NCI-H1048 (cell line): ENCODE measurements around the gene CAB39L.

ENCODE experiments used
- DNase-seq: peaks from one replicate; lab custom pipeline; 2025; lab: John Stamatoyannopoulos, UW

CAB39L gene

GRCh38 chr13:49441846-49442245, 2.0 kb downstream of the CAB39L start:
- DNase-seq: no peak

DNA sequence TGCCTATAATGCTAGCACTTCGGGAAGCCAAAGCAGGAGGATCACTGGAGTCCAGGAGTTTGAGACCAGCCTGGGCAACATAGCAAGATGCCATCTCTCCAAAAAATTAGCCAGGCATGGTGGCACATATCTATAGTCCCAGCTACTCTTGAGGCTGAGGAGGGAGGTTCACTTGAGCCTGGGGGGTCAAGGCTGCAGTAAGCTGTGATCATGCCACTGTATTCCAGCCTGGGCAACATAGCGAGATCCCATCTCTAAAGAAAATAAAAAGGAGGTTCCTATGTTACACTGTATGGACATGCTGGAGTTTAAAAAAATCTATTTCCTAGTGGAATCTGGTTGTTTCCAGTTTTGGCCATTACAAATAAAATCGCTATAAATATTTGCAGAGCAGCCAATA, 2.6 kb downstream of the CAB39L start:
- no peak for DNase-seq

DNA sequence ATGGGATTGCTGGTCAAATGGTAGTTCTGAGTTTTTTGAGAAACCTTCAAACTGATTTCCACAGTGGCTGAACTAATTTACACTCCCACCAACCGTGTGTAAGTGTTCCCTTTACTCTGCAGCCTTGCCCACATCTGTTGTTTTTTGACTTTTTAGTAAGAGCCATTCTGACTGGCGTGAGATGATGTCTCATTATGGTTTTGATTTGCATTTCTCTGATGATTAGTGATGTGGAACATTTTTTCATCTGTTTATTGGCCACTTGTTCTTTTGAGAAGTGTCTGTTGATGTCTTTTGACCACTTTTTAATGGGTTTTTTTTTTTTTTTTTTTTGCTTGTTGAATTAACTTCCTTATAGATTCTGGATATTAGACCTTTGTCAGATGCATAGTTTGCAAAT, 4.3 kb downstream of the CAB39L start:
- DNase-seq: no peak

GRCh38 chr13:49437705-49438104, 6.2 kb downstream of the CAB39L start:
- DNase-seq: no peak

DNA sequence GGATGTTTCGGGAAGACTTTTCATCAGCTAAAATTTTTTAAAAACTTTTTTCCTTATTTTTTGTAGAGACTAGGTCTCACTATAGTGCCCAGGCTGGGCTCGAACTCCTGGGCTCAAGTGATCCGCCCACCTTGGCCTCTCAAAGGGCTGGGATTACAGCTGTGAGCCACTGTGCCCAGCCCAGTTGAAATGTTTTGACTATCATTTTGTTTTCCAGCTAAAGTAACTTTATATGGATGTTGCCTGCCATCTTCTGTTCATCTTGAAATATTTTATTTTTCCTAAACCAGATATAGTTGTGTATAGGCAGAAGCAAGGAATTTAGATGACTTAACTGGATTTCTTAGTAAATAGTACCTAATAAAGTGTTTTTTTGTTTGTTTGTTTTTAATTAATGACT, 7.0 kb downstream of the CAB39L start:
- no peak for DNase-seq

DNA sequence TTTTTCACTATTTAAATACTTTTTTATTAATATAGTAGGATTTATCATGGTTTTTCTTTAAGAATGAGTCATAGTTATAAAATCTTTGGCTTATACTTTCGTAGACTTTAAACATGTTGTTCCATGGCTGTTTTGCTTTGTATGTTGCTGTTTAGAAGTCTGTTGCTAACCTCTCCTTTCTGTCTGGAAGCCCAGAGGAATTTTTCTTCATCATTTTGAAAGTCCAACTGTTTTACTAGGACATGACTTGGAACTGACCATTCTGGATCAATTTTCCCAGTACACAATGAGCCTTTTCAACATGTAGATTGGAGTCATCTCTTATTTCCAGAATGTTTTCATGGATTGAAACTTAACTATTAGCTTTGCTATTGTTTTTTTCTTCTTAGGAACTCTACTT, 7.9 kb downstream of the CAB39L start:
- DNase-seq: no peak

DNA sequence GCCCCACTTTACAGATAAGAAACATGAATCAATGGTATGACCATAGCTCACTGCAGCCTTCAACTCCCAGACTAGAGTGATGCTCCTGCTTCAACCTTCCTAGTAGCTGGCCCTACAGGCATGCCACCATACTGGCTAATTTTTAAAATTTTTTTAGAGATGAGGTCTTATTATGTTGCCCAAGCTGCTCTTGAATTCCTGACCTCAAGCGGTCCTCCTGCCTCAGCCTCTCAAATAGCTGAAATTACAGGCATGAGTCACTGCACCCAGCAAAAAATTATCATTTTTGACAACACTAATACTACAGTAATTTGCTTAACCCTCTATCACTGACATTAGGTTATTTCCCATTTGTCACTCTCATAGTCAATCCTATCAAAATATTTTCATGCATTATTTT, 14.7 kb downstream of the CAB39L start:
- DNase-seq: no peak

GRCh38 chr13:49428041-49428763, 15.7 kb downstream of the CAB39L start:
- DNase-seq: no peak

GRCh38 chr13:49424011-49424560, 19.8 kb downstream of the CAB39L start:
- DNase-seq: no peak

DNA sequence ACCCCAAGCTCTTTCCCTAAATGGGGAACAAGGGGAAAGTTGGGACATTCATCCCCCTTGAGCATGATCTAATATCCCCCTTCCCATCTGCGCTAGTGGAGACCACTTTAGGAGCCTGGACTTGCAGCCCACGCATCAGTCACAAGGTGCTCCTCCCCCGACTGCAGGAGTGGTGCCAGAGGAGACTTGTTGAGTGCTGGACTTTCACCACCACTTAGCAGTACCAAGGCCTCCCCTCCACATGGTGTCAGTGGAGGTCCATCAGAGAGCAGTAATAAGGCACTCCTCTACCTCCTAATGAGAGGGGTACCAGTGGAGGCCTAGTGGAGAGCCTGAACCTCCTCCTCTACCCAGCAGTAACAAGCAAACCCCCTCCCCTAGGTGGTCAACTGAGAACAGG, 22.5 kb downstream of the CAB39L start:
- no peak for DNase-seq

GRCh38 chr13:49419276-49419675, 24.6 kb downstream of the CAB39L start:
- no peak for DNase-seq

DNA sequence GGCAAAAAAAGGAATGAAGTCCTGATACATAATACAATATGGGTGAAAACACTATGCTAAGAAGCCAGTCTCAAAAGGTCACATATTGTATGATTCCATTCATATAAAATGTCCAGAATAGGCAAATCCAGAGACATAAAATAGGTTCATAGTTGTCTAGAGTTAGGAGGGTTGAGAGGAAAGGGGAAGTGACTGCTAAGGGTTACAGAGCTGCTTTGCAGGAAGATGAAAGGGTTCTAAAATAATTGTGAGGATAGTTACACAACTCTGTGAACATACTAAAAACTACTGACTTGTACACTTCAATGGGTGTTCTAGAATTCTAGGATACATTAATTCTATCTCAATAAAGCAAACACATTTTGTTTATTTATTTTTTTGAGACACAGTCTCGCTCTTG, 25.7 kb downstream of the CAB39L start:
- no peak for DNase-seq

GRCh38 chr13:49417161-49417560, 26.7 kb downstream of the CAB39L start:
- DNase-seq: no peak

DNA sequence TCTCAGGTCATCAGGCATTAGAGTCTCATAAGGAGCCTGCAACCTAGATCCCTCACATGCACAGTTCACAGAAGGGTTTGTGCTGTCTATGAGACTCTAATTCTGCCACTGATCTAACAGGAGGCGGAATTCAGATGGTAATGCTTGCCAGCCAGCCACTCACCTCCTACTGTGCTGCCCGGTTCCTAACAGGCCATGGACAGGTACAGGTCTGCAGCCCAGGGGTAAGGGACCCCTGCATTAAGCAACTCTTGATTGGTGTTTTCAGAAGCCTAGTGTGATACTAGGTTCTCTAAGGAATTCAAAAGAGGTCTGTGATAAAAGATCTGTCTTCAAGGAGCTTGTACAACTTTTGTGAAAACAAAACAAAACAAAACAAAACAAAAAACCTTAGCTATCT, 31.1 kb downstream of the CAB39L start:
- no peak for DNase-seq

DNA sequence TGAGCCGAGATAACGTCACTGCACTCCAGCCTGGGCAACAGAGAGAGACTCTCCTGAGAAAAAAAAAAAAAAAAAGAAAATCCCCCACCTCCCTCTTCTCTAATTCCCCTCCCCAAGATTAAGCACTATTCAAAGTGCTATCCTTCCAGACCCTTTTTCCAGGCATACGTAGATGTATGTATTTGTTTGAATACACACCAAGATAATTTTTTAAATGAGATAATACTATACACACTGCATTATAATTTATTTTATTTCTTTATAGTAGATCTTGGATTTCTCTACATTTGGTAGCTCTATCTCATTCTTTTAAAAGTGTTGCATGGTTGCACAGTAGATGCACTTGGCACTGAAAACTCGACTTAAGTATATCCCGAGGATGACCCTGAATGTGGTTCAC, 32.5 kb downstream of the CAB39L start:
- no peak for DNase-seq

- DNase-seq: no peak
Observed at GRCh38 chr13:49410477-49410876, 33.4 kb downstream of the CAB39L start.

DNA sequence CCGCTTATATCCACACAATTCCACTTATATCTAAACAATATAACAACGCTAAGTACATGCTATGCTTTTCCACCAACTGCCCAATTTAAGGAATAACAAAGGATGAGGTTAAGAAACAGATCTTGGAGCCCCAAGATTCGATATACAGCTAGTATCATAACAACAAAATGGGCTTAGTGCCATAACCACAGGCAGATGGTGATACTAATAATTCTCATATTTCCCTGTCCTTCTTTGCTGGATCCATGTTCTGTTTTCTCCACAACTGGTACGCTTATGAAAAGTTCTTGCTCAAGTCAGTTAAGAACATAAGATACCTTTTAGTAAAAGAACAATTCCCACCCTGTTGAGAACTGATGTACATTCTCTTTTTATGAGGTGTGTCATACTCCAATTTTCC, 33.9 kb downstream of the CAB39L start:
- DNase-seq: no peak

DNA sequence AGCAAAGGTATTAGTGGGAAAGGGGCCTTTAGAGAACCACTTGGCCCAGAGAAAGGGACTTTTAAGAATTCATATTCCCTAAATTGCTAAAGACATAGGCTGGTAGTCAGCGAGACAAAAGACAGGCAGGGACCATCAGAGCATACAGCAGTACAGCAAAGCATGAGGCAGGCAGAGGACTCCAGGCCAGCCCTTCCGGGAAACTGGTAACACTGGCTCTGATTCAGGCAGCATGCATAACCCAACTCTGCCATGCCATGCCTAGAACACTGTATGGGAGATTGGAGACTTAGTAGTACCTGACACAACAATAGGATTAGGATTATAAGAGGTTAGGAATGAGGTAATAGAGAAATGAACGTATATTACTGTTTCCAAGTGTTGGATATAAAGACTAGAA, 34.9 kb downstream of the CAB39L start:
- DNase-seq: no peak

GRCh38 chr13:49407936-49408335, 35.9 kb downstream of the CAB39L start:
- DNase-seq: no peak

- DNase-seq: no peak
Observed at GRCh38 chr13:49407068-49407467, 36.8 kb downstream of the CAB39L start.

- no peak for DNase-seq
Observed at GRCh38 chr13:49404703-49405020, 39.2 kb downstream of the CAB39L start.

DNA sequence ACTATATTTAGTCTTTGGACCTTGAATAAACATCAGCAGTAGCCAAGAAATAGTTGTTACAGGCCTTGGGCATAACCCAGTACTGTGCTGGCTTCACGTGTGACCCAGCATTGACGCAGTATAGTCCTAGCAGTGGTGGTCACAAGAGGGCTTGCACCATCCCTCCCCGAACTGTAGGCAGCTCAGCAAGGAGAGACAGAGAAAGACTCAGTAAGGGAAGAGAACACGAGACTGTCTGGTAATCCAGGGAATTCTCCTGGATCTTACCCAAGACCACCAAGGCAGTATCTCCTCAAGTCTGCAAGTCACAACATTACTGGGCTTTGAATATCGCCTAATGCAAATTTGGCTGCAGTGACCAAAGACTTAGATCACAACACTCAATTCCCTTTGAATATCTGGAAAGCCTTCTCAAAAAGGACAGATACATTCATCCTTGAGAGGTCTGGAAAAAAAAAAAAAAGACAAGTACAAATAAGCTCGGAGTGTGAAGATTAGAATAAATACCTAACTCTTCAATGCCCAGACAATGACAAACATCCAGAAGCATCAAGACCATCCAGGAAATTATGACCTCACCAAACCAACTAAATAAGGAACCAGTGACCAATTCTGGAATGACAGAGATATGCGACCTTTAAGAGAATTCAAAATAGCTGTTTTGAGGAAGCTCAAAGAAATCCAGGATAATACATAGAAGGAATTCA, 39.7 kb downstream of the CAB39L start:
- DNase-seq: no peak

GRCh38 chr13:49400755-49401659, 42.9 kb downstream of the CAB39L start:
- no peak for DNase-seq
